CD4-positive, CD25-positive, alpha-beta regulatory T cell (primary cell): ENCODE data around the gene YPEL3. TPM values are rescaled to one million over a fixed set of nuclear protein-coding genes. Genes with fewer than 3 reads are reported as not detected.

Experiments used
- ATAC-seq, 2 donors: fragments of 150-1000 bp; cut with Tn5 transposase; one replicate each; pipeline ENCODE4 v1.10.0; 2021; ENCODE audit warnings: low read depth in 2 of 2, moderate number of reproducible peaks in 2 of 2, moderate library complexity in 1 of 2
- DNase-seq, 3 donors: peaks; one replicate each; pipeline versions ENCODE4 v3.0.0 to v3.0.0-alpha.2; 2012 to 2022; ENCODE audit warnings: mixed read lengths in 1 of 3
- H3K27ac ChIP-seq: one replicate; pipeline ENCODE4 v1.7.0; 2013; ENCODE audit warnings: mild to moderate bottlenecking, low read length; ENCODE audit not compliant: insufficient read depth, poor library complexity, severe bottlenecking
- H3K27me3 ChIP-seq: one replicate; pipeline ENCODE4 v1.7.0; 2013; ENCODE audit warnings: low read length; ENCODE audit not compliant: control insufficient read depth, insufficient read depth
- H3K36me3 ChIP-seq: one replicate; pipeline ENCODE4 v1.7.0; 2013; ENCODE audit warnings: mild to moderate bottlenecking, low read length, moderate library complexity; ENCODE audit not compliant: control insufficient read depth, insufficient read depth
- H3K4me1 ChIP-seq: 2 replicates; pipeline ENCODE4 v1.7.0; 2013; ENCODE audit warnings: mild to moderate bottlenecking, low read length; ENCODE audit not compliant: insufficient read depth, control insufficient read depth, poor library complexity, severe bottlenecking
- H3K4me3 ChIP-seq: one replicate; pipeline ENCODE4 v1.7.0; 2013; ENCODE audit warnings: low read depth, mild to moderate bottlenecking, low read length, moderate library complexity
- H3K9me3 ChIP-seq, 2 experiments: 1 replicate in 1 of 2; 2 replicates in 1 of 2; pipeline ENCODE4 v1.7.0; 2013; ENCODE audit warnings: low read length in 2 of 2, mild to moderate bottlenecking in 1 of 2, moderate library complexity in 1 of 2; ENCODE audit not compliant: control insufficient read depth in 2 of 2
- H3K27ac Mint-ChIP-seq, 3 donors: one replicate each; pipeline ENCODE4 v1.8.0; 2020 to 2022; ENCODE audit warnings: mild to moderate bottlenecking in 3 of 3, mixed read lengths in 3 of 3, moderate library complexity in 2 of 3
- H3K27me3 Mint-ChIP-seq: one replicate; pipeline ENCODE4 v1.8.0; 2022; ENCODE audit warnings: mild to moderate bottlenecking, mixed read lengths
- H3K36me3 Mint-ChIP-seq: one replicate; pipeline ENCODE4 v1.8.0; 2020; ENCODE audit warnings: mixed read lengths
- H3K4me1 Mint-ChIP-seq, 4 donors: one replicate each; pipeline ENCODE4 v1.8.0; 2020 to 2022; ENCODE audit warnings: mixed read lengths in 4 of 4, mild to moderate bottlenecking in 1 of 4
- H3K4me3 Mint-ChIP-seq, 4 donors: one replicate each; pipeline ENCODE4 v1.8.0; 2020 to 2022; ENCODE audit warnings: mild to moderate bottlenecking in 4 of 4, mixed read lengths in 4 of 4, moderate library complexity in 3 of 4
- H3K9me3 Mint-ChIP-seq, 7 donors: one replicate each; pipeline ENCODE4 v1.8.0; 2020 to 2022; ENCODE audit warnings: mixed read lengths in 7 of 7, mild to moderate bottlenecking in 3 of 7, moderate library complexity in 2 of 7
- polyA plus RNA-seq, 4 donors: library from polyadenylated mRNA; unstranded; fragments of 300-500 nt; fragmentation: Illumina TruSeq; gene quantifications; one replicate each; pipeline ENCODE4 v1.2.3, GENCODE V29; 2021
- total RNA-seq: library from RNA; stranded (reverse); gene quantifications from one replicate; pipeline ENCODE4 v1.2.3, GENCODE V29; 2022

YPEL3 gene
- total and polyA plus RNA-seq, 5 donors from 2014 or later, result 121 to 319 (median 292) TPM

DNA sequence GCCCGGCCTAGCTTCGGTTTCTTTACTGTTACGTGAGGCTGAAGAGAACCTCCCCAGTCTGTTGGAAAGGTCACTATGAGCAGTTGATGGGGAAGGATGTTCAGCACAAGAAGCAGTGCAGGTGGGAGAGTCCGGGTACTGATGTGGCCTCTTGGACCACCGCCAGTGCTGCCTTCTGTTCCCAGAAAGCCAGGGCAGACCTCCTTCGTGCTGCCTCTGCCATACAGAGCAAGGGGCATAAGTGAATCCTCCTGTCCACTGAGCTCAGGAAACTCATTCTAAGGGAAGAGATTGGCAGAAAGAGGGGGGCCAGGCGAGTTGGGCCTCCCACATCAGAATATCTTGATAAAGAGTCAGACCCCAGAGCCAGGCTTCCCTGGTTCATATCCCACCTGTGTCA, 16.5 kb downstream of the YPEL3 start:
- Histone ChIP-seq H3K9me3 (no peaks in the 10 kb centered on the region), H3K4me3 (no peak overlapping the region), H3K4me1 (peaks cover 29% of the 10 kb centered on the region), H3K27ac (no peak overlapping the region), H3K36me3 (peaks cover 54% of the 10 kb centered on the region), H3K27me3 (no peaks in the 10 kb centered on the region)
- peak overlapping the region in 1 of 3 donors; percentile 11 for H3K27ac Mint-ChIP-seq
- peak overlapping the region in 1 of 4 donors; percentile 35 for H3K4me3 Mint-ChIP-seq
- H3K27me3 Mint-ChIP-seq, result no peaks in the 10 kb centered on the region
- H3K9me3 Mint-ChIP-seq, result peaks cover 0 to 2% (median 0%) of the 10 kb centered on the region in 7 donors
- ATAC-seq, result no peak
- peaks cover 19% of the 10 kb centered on the region for H3K36me3 Mint-ChIP-seq
- peaks cover 0 to 57% (median 29%) of the 10 kb centered on the region in 4 donors for H3K4me1 Mint-ChIP-seq
- DNase-seq, result no peak

DNA sequence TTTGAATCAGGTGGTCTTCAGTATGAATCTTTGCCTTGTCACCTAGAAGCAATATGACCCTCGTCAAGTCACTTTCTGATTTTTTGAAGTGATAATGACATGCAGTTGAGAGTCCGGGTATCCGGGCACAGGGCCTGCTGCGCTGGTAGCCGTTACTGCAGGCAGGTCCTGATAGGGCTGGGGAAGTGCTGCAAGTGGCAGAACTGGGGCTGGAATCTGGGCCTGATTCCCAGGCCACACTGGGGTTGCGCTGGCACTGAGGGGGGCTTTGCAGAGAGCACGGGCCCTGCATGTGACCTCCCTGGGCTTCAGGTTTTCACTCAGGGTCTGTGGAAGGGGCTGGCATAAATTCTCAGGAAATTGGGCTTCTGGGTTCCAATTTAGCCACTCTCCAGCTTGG, 17.3 kb downstream of the YPEL3 start:
- Histone ChIP-seq H3K36me3 (peaks cover 47% of the 10 kb centered on the region), H3K4me1 (peaks cover 29% of the 10 kb centered on the region)
- H3K36me3 Mint-ChIP-seq, result peaks cover 15% of the 10 kb centered on the region

DNA sequence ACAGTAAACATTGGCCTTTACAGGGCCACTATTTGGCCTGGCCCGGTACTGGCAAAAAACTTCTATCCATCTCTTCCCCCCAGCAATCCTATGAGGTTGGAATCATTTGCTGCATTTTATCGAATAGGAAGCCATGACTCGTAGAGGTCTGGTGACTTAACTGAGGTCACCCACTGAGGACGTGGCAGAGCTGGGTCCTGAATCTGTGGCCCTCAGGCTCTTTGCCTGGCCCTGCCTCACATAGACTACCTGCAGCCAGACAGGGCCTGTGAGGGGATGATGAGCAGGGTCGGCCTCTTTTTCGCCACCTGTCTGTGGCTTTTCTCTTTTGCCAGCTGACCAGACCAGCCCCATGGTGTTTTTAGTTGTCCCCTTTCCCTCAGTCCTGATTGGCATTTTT, 18.4 kb downstream of the YPEL3 start:
- Mint-ChIP-seq H3K27ac (peak overlapping the region; percentile 66 to 96 (median 93)), H3K4me3 (peak overlapping the region; percentile 88 to 98 (median 96)), H3K36me3 (peaks cover 8% of the 10 kb centered on the region), H3K27me3 (no peaks in the 10 kb centered on the region), H3K4me1 (peaks cover 0 to 53% (median 29%) of the 10 kb centered on the region in 4 donors), H3K9me3 (no peaks in the 10 kb centered on the region)
- ATAC-seq (no peak), DNase-seq (no peak)
- Histone ChIP-seq H3K27ac (peak overlapping the region; percentile 82), H3K36me3 (peaks cover 36% of the 10 kb centered on the region), H3K9me3 (no peaks in the 10 kb centered on the region), H3K4me3 (peak overlapping the region; percentile 76), H3K4me1 (peaks cover 29% of the 10 kb centered on the region), H3K27me3 (no peaks in the 10 kb centered on the region)

More for the DNA sequence above, 17.3 kb downstream of the YPEL3 start:
- Histone ChIP-seq H3K27ac (no peak overlapping the region), H3K27me3 (no peaks in the 10 kb centered on the region), H3K4me3 (no peak overlapping the region), H3K9me3 (no peaks in the 10 kb centered on the region)
- Mint-ChIP-seq H3K4me1 (peaks cover 0 to 53% (median 29%) of the 10 kb centered on the region in 4 donors), H3K9me3 (peaks cover 0 to 2% (median 0%) of the 10 kb centered on the region in 7 donors), H3K27me3 (no peaks in the 10 kb centered on the region), H3K27ac (no peak overlapping the region), H3K4me3 (peak overlapping the region in 1 of 4 donors; percentile 88)
- DNase-seq (no peak), ATAC-seq (no peak)

DNA sequence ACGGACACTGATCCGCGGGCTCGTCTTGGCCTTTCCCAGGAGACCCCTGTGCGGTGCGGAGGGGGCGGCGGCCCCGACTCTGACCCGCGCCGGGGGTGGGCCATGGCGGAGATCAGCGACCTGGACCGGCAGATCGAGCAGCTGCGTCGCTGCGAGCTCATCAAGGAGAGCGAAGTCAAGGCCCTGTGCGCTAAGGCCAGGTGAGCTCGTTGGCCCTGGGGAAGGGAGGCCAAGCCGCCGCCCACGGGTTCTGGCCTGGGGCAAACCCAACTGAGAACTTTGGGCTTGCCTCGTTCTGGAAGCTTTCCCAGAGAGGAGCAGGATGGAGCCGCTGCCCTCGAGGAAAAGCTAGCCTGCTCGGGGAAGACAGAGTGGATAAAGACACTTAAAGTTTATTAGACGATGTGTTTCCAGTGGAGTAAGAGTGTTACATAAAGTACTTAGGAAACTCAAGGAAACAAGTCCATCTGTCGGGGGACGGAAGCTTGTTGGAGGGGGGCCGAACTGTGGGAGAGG, 19.7 kb downstream of the YPEL3 start:
- Histone ChIP-seq H3K36me3 (peaks cover 30% of the 10 kb centered on the region), H3K4me3 (peak overlapping the region; percentile 76), H3K27ac (peak overlapping the region; percentile 82), H3K4me1 (peaks cover 29% of the 10 kb centered on the region), H3K27me3 (no peaks in the 10 kb centered on the region), H3K9me3 (no peaks in the 10 kb centered on the region)
- peak overlapping the region; percentile 76 to 96 (median 93) for H3K27ac Mint-ChIP-seq
- peaks cover 0 to 52% (median 32%) of the 10 kb centered on the region in 4 donors for H3K4me1 Mint-ChIP-seq
- H3K27me3 Mint-ChIP-seq, result no peaks in the 10 kb centered on the region
- peaks cover 4% of the 10 kb centered on the region for H3K36me3 Mint-ChIP-seq
- peak; percentile 33 to 35 for ATAC-seq
- DNase-seq, result peak in 1 of 3 donors; percentile 33
- H3K9me3 Mint-ChIP-seq, result no peaks in the 10 kb centered on the region
- H3K4me3 Mint-ChIP-seq, result peak overlapping the region; percentile 88 to 98 (median 96)

DNA sequence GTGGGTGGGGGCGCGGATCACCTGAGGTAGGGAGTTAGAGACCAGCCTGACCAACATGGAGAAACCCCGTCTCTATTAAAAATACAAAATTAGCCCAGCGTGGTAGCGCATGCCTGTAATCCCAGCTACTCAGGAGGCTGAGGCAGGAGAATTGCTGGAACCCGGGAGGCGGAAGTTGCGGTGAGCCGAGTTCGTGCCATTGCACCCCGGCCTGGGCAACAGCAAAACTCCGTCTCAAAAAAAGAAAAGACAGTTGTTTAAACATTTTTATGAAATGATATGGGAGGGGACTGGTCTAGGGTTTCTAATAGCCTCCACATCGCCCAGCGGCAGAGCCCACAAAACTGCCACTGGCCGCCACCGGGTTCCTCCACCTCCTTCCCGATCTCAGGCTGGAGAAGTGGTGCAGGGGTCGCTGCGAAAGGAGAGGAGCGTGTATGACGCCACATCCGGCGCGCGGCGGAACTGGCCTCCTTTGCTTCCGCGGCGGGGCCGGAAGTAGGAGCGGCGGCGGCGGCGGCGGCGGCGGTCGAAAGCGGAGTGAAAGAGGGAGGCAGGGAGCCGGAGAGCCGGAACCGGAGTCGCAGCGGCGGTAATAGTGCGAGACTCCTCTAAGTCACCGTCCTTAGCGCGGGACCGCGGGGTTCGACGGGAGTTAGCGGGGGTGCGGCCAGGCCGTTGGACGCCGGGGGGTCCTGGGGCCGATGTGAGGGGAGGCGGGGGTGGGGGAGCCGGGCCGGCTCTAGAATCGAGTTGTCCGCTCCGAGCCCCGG, 20.3 kb downstream of the YPEL3 start, which contains the start of gene PPP4C:
Gene PPP4C (plus strand): TSS at position 492 of the 773 bp plus-strand sequence. CDS start 384 bp downstream, outside the sequence.
- Mint-ChIP-seq H3K4me3 (peak within 1 kb of the TSS; percentile 88 to 98 (median 96)), H3K4me1 (peaks cover 0 to 52% (median 32%) of the 10 kb centered on the region in 4 donors), H3K36me3 (peaks cover 4% of the 10 kb centered on the region)

DNA sequence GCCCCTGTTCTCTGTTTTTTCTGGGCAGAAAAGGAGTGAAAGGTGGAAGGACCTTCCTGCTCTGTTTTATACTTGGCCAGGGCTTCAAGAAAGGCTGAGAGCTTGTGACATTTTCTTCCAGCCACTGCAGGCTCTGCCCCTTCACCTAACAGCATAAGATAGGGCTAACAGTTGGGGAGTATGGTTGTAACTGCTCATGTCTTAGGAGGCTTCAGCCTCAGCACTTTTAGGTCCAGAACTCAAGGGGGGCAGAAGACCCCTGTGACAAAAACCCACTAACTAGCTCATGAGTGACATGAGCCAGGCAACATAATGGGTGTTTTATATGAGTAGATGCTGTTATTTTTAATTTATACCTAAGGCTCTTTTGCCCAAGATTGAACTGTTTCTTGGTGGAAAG, 25.5 kb downstream of the YPEL3 start:
- peaks cover 20% of the 10 kb centered on the region for H3K36me3 Mint-ChIP-seq
- H3K9me3 Mint-ChIP-seq, result no peaks in the 10 kb centered on the region
- ATAC-seq (no peak), DNase-seq (no peak)
- H3K27me3 ChIP-seq, result no peaks in the 10 kb centered on the region
- no peak overlapping the region for H3K27ac ChIP-seq
- peaks cover 45% of the 10 kb centered on the region for H3K4me1 ChIP-seq
- peaks cover 8 to 51% (median 27%) of the 10 kb centered on the region in 4 donors for H3K4me1 Mint-ChIP-seq
- H3K4me3 ChIP-seq, result no peak overlapping the region
- H3K36me3 ChIP-seq, result peaks cover 44% of the 10 kb centered on the region
- no peaks in the 10 kb centered on the region for H3K27me3 Mint-ChIP-seq
- H3K27ac Mint-ChIP-seq, result no peak overlapping the region
- peak overlapping the region in 3 of 4 donors; percentile 31 to 73 (median 43) for H3K4me3 Mint-ChIP-seq
- no peaks in the 10 kb centered on the region for H3K9me3 ChIP-seq

More for the DNA sequence above, 20.3 kb downstream of the YPEL3 start, which contains the start of gene PPP4C:
- Histone ChIP-seq H3K36me3 (peaks cover 29% of the 10 kb centered on the region), H3K4me1 (peaks cover 29% of the 10 kb centered on the region), H3K27ac (peak within 1 kb of the TSS; percentile 82), H3K27me3 (no peaks in the 10 kb centered on the region), H3K9me3 (no peaks in the 10 kb centered on the region), H3K4me3 (peak within 1 kb of the TSS; percentile 81)
- peak; percentile 89 to 95 (median 90) for DNase-seq
- peak; percentile 89 to 92 for ATAC-seq
- H3K9me3 Mint-ChIP-seq, result no peaks in the 10 kb centered on the region
- H3K27ac Mint-ChIP-seq, result peak within 1 kb of the TSS; percentile 96 to 98 (median 96)
- H3K27me3 Mint-ChIP-seq, result no peaks in the 10 kb centered on the region

DNA sequence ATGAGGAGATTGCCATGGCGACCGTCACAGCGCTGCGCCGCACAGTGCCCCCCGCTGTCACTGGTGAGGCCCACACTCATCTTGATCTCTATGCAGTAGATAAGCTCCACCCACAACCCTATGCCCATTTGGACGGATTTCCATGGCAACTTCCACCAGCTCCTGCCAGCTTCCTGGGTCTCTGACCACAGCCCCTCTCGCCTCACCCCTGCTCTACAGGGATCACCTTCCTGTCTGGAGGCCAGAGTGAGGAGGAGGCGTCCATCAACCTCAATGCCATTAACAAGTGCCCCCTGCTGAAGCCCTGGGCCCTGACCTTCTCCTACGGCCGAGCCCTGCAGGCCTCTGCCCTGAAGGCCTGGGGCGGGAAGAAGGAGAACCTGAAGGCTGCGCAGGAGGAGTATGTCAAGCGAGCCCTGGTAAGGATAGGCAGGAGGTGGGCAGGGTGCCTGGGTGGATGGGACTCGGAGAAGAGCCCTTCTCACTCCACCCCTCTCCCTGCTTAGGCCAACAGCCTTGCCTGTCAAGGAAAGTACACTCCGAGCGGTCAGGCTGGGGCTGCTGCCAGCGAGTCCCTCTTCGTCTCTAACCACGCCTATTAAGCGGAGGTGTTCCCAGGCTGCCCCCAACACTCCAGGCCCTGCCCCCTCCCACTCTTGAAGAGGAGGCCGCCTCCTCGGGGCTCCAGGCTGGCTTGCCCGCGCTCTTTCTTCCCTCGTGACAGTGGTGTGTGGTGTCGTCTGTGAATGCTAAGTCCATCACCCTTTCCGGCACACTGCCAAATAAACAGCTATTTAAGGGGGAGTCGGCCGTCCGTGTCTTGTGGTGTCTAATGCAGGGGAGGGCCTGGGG, 26.2 kb downstream of the YPEL3 start:
- H3K27ac Mint-ChIP-seq, result no peak overlapping the region
- H3K4me1 ChIP-seq, result peaks cover 40% of the 10 kb centered on the region
- H3K27me3 Mint-ChIP-seq, result peaks cover 4% of the 10 kb centered on the region
- peak overlapping the region; percentile 15 to 73 (median 37) for H3K4me3 Mint-ChIP-seq
- H3K4me3 ChIP-seq, result no peak overlapping the region
- no peaks in the 10 kb centered on the region for H3K9me3 ChIP-seq
- H3K36me3 ChIP-seq, result peaks cover 44% of the 10 kb centered on the region
- no peak overlapping the region for H3K27ac ChIP-seq
- ATAC-seq, result no peak
- peaks cover 20% of the 10 kb centered on the region for H3K36me3 Mint-ChIP-seq
- H3K4me1 Mint-ChIP-seq, result peaks cover 8 to 46% (median 23%) of the 10 kb centered on the region in 4 donors
- H3K27me3 ChIP-seq, result no peaks in the 10 kb centered on the region
- DNase-seq, result no peak
- H3K9me3 Mint-ChIP-seq, result no peaks in the 10 kb centered on the region
